PFSK-1 (cell line): ENCODE data around the gene GBE1.

ENCODE experiments used
- FOXP2 ChIP-seq: optimal IDR thresholded peaks from 2 replicates; pipeline ENCODE3; 2011; ENCODE audit warnings: borderline replicate concordance, control low read depth, inconsistent platforms; ENCODE audit not compliant: insufficient read depth; ENCODE audit errors: extremely low read length, extremely low read depth
- POLR2AphosphoS5 ChIP-seq: IDR thresholded peaks from 2 replicates; pipeline ENCODE4 v1.6.1; 2012; ENCODE audit warnings: low read depth, mild to moderate bottlenecking, control low read depth, low read length, moderate library complexity
- SIN3A ChIP-seq: IDR thresholded peaks from 2 replicates; pipeline ENCODE4 v1.6.1; 2012; ENCODE audit warnings: mild to moderate bottlenecking, low read length, moderate library complexity, borderline replicate concordance; ENCODE audit not compliant: insufficient read depth
- TAF1 ChIP-seq: IDR thresholded peaks from 2 replicates; pipeline ENCODE4 v1.6.1; 2012; ENCODE audit warnings: low read length, control low read depth, borderline replicate concordance; ENCODE audit not compliant: insufficient read depth
- TF ChIP-seq, protein P1 (sequence below), 2 experiments: IDR thresholded peaks; 2 replicates each; pipeline versions ENCODE4 v1.6.1 to v1.8.0; 2011 to 2012; ENCODE audit warnings: low read depth in 2 of 2, low read length in 2 of 2, control low read depth in 1 of 2, inconsistent platforms in 1 of 2, mild to moderate bottlenecking in 1 of 2, moderate library complexity in 1 of 2; ENCODE audit not compliant: insufficient read depth in 1 of 2

Gene GBE1

DNA sequence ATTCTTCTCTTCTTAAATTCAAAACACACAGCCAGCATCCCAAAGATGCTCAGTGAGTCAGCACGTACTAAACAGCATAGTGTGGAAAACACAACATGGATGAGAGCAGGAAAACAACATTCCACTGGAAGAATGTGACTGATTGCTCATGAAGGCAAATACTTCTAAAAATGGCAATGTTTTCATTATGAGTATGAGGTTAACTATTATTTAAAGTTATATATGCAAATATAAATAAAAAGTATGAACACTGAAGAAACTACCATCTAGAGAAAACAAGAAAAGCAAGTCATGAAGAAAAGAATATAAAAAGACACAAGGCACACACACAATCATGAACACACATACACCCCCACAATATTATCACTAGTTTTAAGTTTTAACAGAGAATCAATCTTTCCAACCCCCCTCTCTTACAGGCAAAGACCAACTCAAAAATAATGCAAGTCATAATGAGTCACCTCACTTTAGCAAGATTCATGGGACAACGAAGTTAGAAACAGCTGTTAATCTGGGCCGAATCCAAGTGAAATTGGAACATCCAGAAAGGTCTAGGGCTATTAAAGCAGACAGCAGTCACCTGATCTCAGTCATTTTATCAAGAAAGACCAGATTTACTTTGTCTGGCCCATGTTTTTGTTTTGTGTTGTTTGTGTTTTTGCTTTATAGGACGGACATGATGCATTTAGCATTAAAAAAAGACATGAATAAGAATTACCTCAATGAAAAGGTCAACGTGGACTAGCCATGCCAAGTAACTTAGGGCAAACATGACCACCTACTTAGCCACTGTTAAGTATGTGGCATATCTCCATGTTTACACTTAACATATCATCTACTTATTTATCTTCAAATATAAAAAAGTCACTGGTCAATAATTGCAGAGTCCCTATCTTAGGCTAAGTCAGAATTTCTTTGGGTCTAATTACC, 18.1 kb downstream of the GBE1 start:
- no peak for TF ChIP-seq FOXP2
- TF ChIP-seq TAF1, result no peak
- no peak for TF ChIP-seq SIN3A
- TF ChIP-seq, protein P1, sequence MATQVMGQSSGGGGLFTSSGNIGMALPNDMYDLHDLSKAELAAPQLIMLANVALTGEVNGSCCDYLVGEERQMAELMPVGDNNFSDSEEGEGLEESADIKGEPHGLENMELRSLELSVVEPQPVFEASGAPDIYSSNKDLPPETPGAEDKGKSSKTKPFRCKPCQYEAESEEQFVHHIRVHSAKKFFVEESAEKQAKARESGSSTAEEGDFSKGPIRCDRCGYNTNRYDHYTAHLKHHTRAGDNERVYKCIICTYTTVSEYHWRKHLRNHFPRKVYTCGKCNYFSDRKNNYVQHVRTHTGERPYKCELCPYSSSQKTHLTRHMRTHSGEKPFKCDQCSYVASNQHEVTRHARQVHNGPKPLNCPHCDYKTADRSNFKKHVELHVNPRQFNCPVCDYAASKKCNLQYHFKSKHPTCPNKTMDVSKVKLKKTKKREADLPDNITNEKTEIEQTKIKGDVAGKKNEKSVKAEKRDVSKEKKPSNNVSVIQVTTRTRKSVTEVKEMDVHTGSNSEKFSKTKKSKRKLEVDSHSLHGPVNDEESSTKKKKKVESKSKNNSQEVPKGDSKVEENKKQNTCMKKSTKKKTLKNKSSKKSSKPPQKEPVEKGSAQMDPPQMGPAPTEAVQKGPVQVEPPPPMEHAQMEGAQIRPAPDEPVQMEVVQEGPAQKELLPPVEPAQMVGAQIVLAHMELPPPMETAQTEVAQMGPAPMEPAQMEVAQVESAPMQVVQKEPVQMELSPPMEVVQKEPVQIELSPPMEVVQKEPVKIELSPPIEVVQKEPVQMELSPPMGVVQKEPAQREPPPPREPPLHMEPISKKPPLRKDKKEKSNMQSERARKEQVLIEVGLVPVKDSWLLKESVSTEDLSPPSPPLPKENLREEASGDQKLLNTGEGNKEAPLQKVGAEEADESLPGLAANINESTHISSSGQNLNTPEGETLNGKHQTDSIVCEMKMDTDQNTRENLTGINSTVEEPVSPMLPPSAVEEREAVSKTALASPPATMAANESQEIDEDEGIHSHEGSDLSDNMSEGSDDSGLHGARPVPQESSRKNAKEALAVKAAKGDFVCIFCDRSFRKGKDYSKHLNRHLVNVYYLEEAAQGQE (IDR thresholded peaks at IDR 0.05; ENCODE audit: insufficient read depth in 1 of 2, low read depth in 2 of 2, low read length in 2 of 2), result no peak
- TF ChIP-seq POLR2AphosphoS5, result no peak

DNA sequence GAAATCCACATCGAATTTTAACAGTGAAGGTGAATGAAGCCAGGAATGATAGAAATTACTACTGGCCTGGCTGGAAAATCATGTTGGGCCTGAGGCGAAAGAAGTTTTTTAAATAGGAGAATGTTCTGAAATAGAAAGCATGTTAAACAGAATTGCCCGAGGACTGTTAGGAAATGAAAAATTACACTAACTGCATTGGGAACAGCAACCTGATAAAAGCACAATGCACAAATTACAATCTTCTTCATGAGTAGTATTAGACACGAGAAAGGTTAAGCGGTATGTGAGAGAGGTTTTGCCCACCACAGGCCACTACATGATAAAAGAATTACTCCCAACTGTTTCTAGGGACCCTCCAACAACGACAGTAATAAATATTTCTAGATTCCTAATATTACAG, 18.9 kb downstream of the GBE1 start:
- TF ChIP-seq SIN3A (no peak), FOXP2 (no peak), TAF1 (no peak), POLR2AphosphoS5 (no peak)
- TF ChIP-seq, protein P1 (IDR thresholded peaks at IDR 0.05; ENCODE audit: insufficient read depth in 1 of 2, low read depth in 2 of 2, low read length in 2 of 2), result no peak

DNA sequence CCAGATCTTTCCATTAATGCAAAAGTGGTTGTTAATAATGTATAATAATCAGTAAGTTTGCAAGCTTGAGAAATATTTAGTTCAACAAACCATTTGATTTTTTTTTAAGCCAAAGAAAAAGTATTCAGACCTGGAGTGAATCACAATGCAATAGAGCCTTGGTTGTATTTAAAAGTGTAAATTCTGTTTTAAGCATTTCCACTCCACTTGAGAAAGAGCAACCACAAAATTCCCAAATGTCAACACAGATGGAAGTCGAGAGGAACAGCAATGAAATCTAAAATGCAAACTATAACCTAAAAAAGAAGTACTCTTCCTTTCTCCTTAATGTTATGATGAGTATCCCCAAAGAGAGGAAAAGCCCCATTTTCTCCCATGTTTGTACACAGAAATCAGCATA, 20.2 kb downstream of the GBE1 start:
- TF ChIP-seq POLR2AphosphoS5 (no peak), TAF1 (no peak), SIN3A (no peak), FOXP2 (no peak)
- TF ChIP-seq, protein P1 (IDR thresholded peaks at IDR 0.05; ENCODE audit: insufficient read depth in 1 of 2, low read depth in 2 of 2, low read length in 2 of 2), result no peak

DNA sequence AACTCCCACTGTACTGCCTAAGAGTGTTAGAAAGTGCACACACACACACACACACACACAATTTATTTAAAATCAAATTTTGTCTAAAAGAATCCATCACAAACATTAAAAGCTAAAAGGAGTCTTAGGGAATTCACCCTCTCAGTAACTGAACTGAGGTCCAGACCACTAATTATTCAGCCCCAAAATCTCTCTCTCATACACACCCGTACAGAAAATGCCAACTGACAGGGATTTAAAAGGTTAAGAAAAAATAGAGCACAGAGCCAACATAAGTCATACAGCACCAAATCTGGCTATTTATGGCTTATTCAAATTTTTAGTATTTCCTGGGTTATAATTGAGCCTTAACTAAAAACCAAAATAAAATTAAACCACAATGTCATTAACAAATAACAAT, 20.7 kb downstream of the GBE1 start:
- TF ChIP-seq TAF1, result no peak
- no peak for TF ChIP-seq SIN3A
- TF ChIP-seq FOXP2, result no peak
- TF ChIP-seq, protein P1 (IDR thresholded peaks at IDR 0.05; ENCODE audit: insufficient read depth in 1 of 2, low read depth in 2 of 2, low read length in 2 of 2), result no peak
- TF ChIP-seq POLR2AphosphoS5, result no peak
